Pancreas (tissue), 10 donors: ENCODE data around the gene YAE1. TPM values are rescaled to one million over a fixed set of nuclear protein-coding genes. Genes with fewer than 3 reads are reported as not detected.

Experiments
- ATAC-seq, 4 donors: fragments of 200-7000 bp; cut with Tn5 transposase; one replicate each; pipeline versions ENCODE4 v1.8.0 to v1.9.1; 2020; ENCODE audit warnings: mild to moderate bottlenecking in 4 of 4, moderate library complexity in 4 of 4
- DNase-seq, 6 donors: peaks; one replicate each; pipeline ENCODE4 v3.0.0-alpha.2; 2020
- FAIRE-seq: peaks from 2 replicates; lab custom pipeline; 2012; peaks lifted over from hg19 to GRCh38; lab: Jason Lieb, UNC
- H3K27ac ChIP-seq, 4 donors: fragments of 200-600 bp; sonication (generic); 1 replicate in 3 of 4; 2 replicates in 1 of 4; pipeline versions ENCODE4 v1.5.0 to v1.8.0; 2020
- H3K27me3 ChIP-seq, 4 donors: fragments of 200-600 bp; one replicate each; pipeline ENCODE4 v1.8.0; 2021
- H3K36me3 ChIP-seq, 3 donors: fragments of 200-600 bp; sonication (generic) in 1 of 3; one replicate each; pipeline versions ENCODE4 v1.5.0 to v1.8.0; 2020 to 2021
- H3K4me1 ChIP-seq, 3 donors: fragments of 200-600 bp; one replicate each; pipeline ENCODE4 v1.8.0; 2021
- H3K4me3 ChIP-seq, 4 donors: fragments of 200-600 bp; sonication (generic) in 2 of 4; one replicate each; pipeline versions ENCODE4 v1.5.0 to v1.8.0; 2020 to 2021
- H3K9me3 ChIP-seq, 4 donors: fragments of 200-600 bp; one replicate each; pipeline ENCODE4 v1.8.0; 2021
- CTCF ChIP-seq, 4 donors: fragments of 200-600 bp; sonication (generic) in 3 of 4; IDR thresholded peaks; one replicate each; pipeline versions ENCODE4 v1.5.0 to v1.8.0; 2021; ENCODE audit warnings: antibody characterized with exemption in 4 of 4
- WGBS, 2 donors: extraction: QIAGEN DNeasy Blood & Tissue Kit; methylation state at CpG; one replicate each; pipeline ENCODE4 v1.1.7; 2013; 5-methylcytosine and 5-hydroxymethylcytosine counted together
- intact Hi-C, 3 donors: fragments of 100-400 bp; cut with DNase I; formaldehyde crosslinking; loops; one replicate each; pipeline versions ENCODE4 v1.11.1 to v1.14.2; 2022
- polyA plus RNA-seq, 2 donors: library from polyadenylated mRNA; stranded (reverse); fragments of 200-250 nt; gene quantifications; one replicate each; pipeline ENCODE4 v1.2.3, GENCODE V29; 2013
- total RNA-seq, 6 donors: library from RNA; stranded (reverse); fragmentation: NEBNext Ultra II Directional in 4 of 6; extraction: Animal tissue kit (Norgen Biotek cat#: 25700) in 4 of 6; gene quantifications; one replicate each; pipeline versions ENCODE4 v1.2.1 to v1.2.4, GENCODE V29; 2021 to 2023
- donor health status: healthy with polysubstance abuse.
- donor health status: DM: no; HTN: no; CAD: no; lungs with moderate emphysema.
- donor health status: DM: no; HTN: no; CAD: no.
- donor health status: control.
- donor health status: control.
- donor health status: Bipolar disorder and iron deficiency.
- donor health status: DM: yes; HTN: yes; CAD: no.
- donor health status: DM: no; HTN: no; CAD: no.
- donor health status: DM: no; HTN: no; CAD: no.
- donor health status: DM: yes; HTN: yes; CAD: no.

Gene YAE1
- total and polyA plus RNA-seq, 8 donors = 6.4 to 17.6 (median 8.2) TPM

GRCh38 chr7:39606941-39607340 lies 40.7 kb downstream of the YAE1 start:
- 75 to 80% methylated on average over 2 of the region's 2 CpGs for WGBS, 2 donors
- Histone ChIP-seq H3K9me3 (no peaks in the 10 kb centered on the region), H3K4me1 (no peaks in the 10 kb centered on the region), H3K27me3 (no peaks in the 10 kb centered on the region), H3K27ac (no peak overlapping the region), H3K36me3 (no peaks in the 10 kb centered on the region), H3K4me3 (no peak overlapping the region)
- DNase-seq (no peak), FAIRE-seq (no peak), ATAC-seq (no peak)
- intact Hi-C loops = no loop called here
- TF ChIP-seq CTCF (IDR thresholded peaks at IDR 0.05) = no peak

- DNase-seq = no peak
- 54 to 57% methylated on average over 2 of the region's 2 CpGs for WGBS, 2 donors
- intact Hi-C loops = no loop called here
Observed at GRCh38 chr7:39607865-39608264, 41.7 kb downstream of the YAE1 start.

GRCh38 chr7:39608278-39608677 lies 42.1 kb downstream of the YAE1 start:
- Histone ChIP-seq H3K27me3 (no peaks in the 10 kb centered on the region), H3K4me3 (no peak overlapping the region), H3K27ac (peak overlapping the region in 1 of 4 donors; percentile 40), H3K36me3 (no peaks in the 10 kb centered on the region), H3K4me1 (no peaks in the 10 kb centered on the region), H3K9me3 (no peaks in the 10 kb centered on the region)
- FAIRE-seq (no peak), DNase-seq (no peak), ATAC-seq (no peak)
- intact Hi-C loops = no loop called here
- no peak for TF ChIP-seq CTCF (IDR thresholded peaks at IDR 0.05)
- 58 to 70% methylated on average over 3 of the region's 3 CpGs for WGBS, 2 donors

More at GRCh38 chr7:39607865-39608264, 41.7 kb downstream of the YAE1 start:
- ATAC-seq (peak in 1 of 4 donors; percentile 67), FAIRE-seq (no peak)
- no peak for TF ChIP-seq CTCF (IDR thresholded peaks at IDR 0.05)
- no peaks in the 10 kb centered on the region for H3K4me1 ChIP-seq
- H3K27ac ChIP-seq = peak overlapping the region in 2 of 4 donors; percentile 31 to 40
- H3K36me3 ChIP-seq = no peaks in the 10 kb centered on the region
- H3K9me3 ChIP-seq = no peaks in the 10 kb centered on the region
- H3K4me3 ChIP-seq = no peak overlapping the region
- H3K27me3 ChIP-seq = no peaks in the 10 kb centered on the region

GRCh38 chr7:39609113-39609934 lies 43.1 kb downstream of the YAE1 start:
- Histone ChIP-seq H3K27me3 (no peaks in the 10 kb centered on the region), H3K9me3 (no peaks in the 10 kb centered on the region), H3K27ac (peak overlapping the region in 2 of 4 donors; percentile 45 to 51), H3K4me3 (peak overlapping the region in 2 of 4 donors; percentile 7 to 21), H3K36me3 (no peaks in the 10 kb centered on the region), H3K4me1 (no peaks in the 10 kb centered on the region)
- 24 to 25% methylated on average over 34 to 36 of the region's 36 CpGs for WGBS, 2 donors
- FAIRE-seq (no peak), ATAC-seq (peak in 3 of 4 donors; percentile 46 to 79 (median 73)), DNase-seq (peak in 1 of 6 donors; percentile 63)
- intact Hi-C loops = no loop called here
- no peak for TF ChIP-seq CTCF (IDR thresholded peaks at IDR 0.05)

- H3K4me3 ChIP-seq = peak overlapping the region in 1 of 4 donors; percentile 21
Observed at GRCh38 chr7:39609935-39610263, 43.7 kb downstream of the YAE1 start.

More at GRCh38 chr7:39609935-39610263, 43.7 kb downstream of the YAE1 start:
- ATAC-seq (peak in 1 of 4 donors; percentile 12), FAIRE-seq (no peak), DNase-seq (no peak)
- WGBS, 2 donors = 68 to 80% methylated on average over 5 of the region's 5 CpGs
- Histone ChIP-seq H3K9me3 (no peaks in the 10 kb centered on the region), H3K4me1 (no peaks in the 10 kb centered on the region), H3K36me3 (no peaks in the 10 kb centered on the region), H3K27ac (peak overlapping the region in 2 of 4 donors; percentile 45 to 51), H3K27me3 (no peaks in the 10 kb centered on the region)
- TF ChIP-seq CTCF (IDR thresholded peaks at IDR 0.05) = no peak
- intact Hi-C loops = no loop called here
